ENCODE results near the gene GPNMB. TPM values are rescaled to one million over a fixed set of nuclear protein-coding genes. Genes with fewer than 3 reads are reported as not detected.

GPNMB gene
- total and polyA plus RNA-seq, 10 of the 15 experiments (the other 5 are each of a cell fraction or from before 2014, with no cell fraction given) = 5.9 to 22.3 (median 10.0) TPM

GRCh38 chr7:23234569-23235296 lies 11.8 kb upstream of the GPNMB start (continued):
- no peak for TF ChIP-seq NFYA (IDR thresholded peaks at IDR 0.05; ENCODE audit: borderline replicate concordance, low read depth, low read length)
- TF ChIP-seq POU2F2 (IDR thresholded peaks at IDR 0.05; ENCODE audit: borderline replicate concordance, low read depth, low read length) = peak; percentile 78; the same call in 2 of the 3 replicates
- peak; percentile 44 for TF ChIP-seq KLF5 (IDR thresholded peaks at IDR 0.05; ENCODE audit: partially characterized antibody)
- 0 out of 4 replicates have a peak, but pooled peaks of 1 of the 2 experiments have one; percentile 13 for TF ChIP-seq ETV6 (conservative IDR thresholded peaks at IDR 0.05 in 1 of 2, IDR thresholded peaks at IDR 0.05 in 1 of 2; ENCODE audit: borderline replicate concordance in 1 of 2, low read depth in 1 of 2)
- no peak for TF ChIP-seq GATAD2B (conservative IDR thresholded peaks at IDR 0.05; ENCODE audit: low read depth)
- no peak for TF ChIP-seq IRF4 (IDR thresholded peaks at IDR 0.05; ENCODE audit: low read depth, low read length)
- no peak for TF ChIP-seq POLR2A (IDR thresholded peaks at IDR 0.05; ENCODE audit: low read depth, low read length)
- TF ChIP-seq NR2F1 (conservative IDR thresholded peaks at IDR 0.05) = peak; percentile 46; the same call in 1 of the 2 replicates
- no peak for TF ChIP-seq ESRRA (IDR thresholded peaks at IDR 0.05; ENCODE audit: low read length)
- TF ChIP-seq IKZF2 (IDR thresholded peaks at IDR 0.05) = peak; percentile 54 to 59
- TF ChIP-seq FOS (IDR thresholded peaks at IDR 0.05; ENCODE audit: borderline replicate concordance, extremely low read depth, insufficient read length) = no peak
- TF ChIP-seq EZH2 (IDR thresholded peaks at IDR 0.05; ENCODE audit: borderline replicate concordance, control insufficient read depth, low read depth, low read length) = no peak
- TF ChIP-seq, protein P1, sequence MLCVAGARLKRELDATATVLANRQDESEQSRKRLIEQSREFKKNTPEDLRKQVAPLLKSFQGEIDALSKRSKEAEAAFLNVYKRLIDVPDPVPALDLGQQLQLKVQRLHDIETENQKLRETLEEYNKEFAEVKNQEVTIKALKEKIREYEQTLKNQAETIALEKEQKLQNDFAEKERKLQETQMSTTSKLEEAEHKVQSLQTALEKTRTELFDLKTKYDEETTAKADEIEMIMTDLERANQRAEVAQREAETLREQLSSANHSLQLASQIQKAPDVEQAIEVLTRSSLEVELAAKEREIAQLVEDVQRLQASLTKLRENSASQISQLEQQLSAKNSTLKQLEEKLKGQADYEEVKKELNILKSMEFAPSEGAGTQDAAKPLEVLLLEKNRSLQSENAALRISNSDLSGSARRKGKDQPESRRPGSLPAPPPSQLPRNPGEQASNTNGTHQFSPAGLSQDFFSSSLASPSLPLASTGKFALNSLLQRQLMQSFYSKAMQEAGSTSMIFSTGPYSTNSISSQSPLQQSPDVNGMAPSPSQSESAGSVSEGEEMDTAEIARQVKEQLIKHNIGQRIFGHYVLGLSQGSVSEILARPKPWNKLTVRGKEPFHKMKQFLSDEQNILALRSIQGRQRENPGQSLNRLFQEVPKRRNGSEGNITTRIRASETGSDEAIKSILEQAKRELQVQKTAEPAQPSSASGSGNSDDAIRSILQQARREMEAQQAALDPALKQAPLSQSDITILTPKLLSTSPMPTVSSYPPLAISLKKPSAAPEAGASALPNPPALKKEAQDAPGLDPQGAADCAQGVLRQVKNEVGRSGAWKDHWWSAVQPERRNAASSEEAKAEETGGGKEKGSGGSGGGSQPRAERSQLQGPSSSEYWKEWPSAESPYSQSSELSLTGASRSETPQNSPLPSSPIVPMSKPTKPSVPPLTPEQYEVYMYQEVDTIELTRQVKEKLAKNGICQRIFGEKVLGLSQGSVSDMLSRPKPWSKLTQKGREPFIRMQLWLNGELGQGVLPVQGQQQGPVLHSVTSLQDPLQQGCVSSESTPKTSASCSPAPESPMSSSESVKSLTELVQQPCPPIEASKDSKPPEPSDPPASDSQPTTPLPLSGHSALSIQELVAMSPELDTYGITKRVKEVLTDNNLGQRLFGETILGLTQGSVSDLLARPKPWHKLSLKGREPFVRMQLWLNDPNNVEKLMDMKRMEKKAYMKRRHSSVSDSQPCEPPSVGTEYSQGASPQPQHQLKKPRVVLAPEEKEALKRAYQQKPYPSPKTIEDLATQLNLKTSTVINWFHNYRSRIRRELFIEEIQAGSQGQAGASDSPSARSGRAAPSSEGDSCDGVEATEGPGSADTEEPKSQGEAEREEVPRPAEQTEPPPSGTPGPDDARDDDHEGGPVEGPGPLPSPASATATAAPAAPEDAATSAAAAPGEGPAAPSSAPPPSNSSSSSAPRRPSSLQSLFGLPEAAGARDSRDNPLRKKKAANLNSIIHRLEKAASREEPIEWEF (IDR thresholded peaks at IDR 0.05; ENCODE audit: insufficient replicate concordance, low read depth, low read length) = no peak
- no peak for TF ChIP-seq SRF (IDR thresholded peaks at IDR 0.05; ENCODE audit: low read depth in 2 of 2, low read length in 2 of 2)
- no peak for TF ChIP-seq USF2 (IDR thresholded peaks at IDR 0.05; ENCODE audit: borderline replicate concordance, low read depth, low read length)
- no peak for TF ChIP-seq FOXM1 (IDR thresholded peaks at IDR 0.05; ENCODE audit: low read depth, low read length)
- no peak for TF ChIP-seq CHD1 (IDR thresholded peaks at IDR 0.05; ENCODE audit: low read depth, low read length)
- TF ChIP-seq, protein P2, sequence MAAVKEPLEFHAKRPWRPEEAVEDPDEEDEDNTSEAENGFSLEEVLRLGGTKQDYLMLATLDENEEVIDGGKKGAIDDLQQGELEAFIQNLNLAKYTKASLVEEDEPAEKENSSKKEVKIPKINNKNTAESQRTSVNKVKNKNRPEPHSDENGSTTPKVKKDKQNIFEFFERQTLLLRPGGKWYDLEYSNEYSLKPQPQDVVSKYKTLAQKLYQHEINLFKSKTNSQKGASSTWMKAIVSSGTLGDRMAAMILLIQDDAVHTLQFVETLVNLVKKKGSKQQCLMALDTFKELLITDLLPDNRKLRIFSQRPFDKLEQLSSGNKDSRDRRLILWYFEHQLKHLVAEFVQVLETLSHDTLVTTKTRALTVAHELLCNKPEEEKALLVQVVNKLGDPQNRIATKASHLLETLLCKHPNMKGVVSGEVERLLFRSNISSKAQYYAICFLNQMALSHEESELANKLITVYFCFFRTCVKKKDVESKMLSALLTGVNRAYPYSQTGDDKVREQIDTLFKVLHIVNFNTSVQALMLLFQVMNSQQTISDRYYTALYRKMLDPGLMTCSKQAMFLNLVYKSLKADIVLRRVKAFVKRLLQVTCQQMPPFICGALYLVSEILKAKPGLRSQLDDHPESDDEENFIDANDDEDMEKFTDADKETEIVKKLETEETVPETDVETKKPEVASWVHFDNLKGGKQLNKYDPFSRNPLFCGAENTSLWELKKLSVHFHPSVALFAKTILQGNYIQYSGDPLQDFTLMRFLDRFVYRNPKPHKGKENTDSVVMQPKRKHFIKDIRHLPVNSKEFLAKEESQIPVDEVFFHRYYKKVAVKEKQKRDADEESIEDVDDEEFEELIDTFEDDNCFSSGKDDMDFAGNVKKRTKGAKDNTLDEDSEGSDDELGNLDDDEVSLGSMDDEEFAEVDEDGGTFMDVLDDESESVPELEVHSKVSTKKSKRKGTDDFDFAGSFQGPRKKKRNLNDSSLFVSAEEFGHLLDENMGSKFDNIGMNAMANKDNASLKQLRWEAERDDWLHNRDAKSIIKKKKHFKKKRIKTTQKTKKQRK (IDR thresholded peaks at IDR 0.05; ENCODE audit: low read depth, low read length) = no peak

Measured in GM12878 (cell line).